ACC112 (cell line): ENCODE results near the gene DTWD2.
"Not testable (repeated sequence)": the region's sequence is repeated elsewhere in the genome, so short reads cannot be mapped to it uniquely, and the experiment has no call there.

Source experiments
- H2AFZ ChIP-seq: fragments of 200-600 bp; sonication (generic); one replicate; pipeline ENCODE4 v1.6.0; 2017; ENCODE audit warnings: antibody characterized with exemption, low read length; ENCODE audit not compliant: unreplicated experiment
- H3K27ac ChIP-seq: fragments of 200-600 bp; sonication (generic); 2 replicates; pipeline ENCODE4 v1.5.1; 2014; ENCODE audit warnings: low read depth, mild to moderate bottlenecking, antibody characterized with exemption, low read length, moderate library complexity
- H3K27me3 ChIP-seq: fragments of 200-600 bp; sonication (generic); 2 replicates; pipeline ENCODE4 v1.6.1; 2014; ENCODE audit warnings: mild to moderate bottlenecking, antibody characterized with exemption, low read length, moderate library complexity, mixed read lengths; ENCODE audit not compliant: insufficient read depth
- H3K36me3 ChIP-seq: fragments of 200-600 bp; sonication (generic); 2 replicates; pipeline ENCODE4 v1.6.1; 2016; ENCODE audit warnings: mild to moderate bottlenecking, antibody characterized with exemption, low read length, moderate library complexity, mixed read lengths; ENCODE audit not compliant: insufficient read depth
- H3K4me1 ChIP-seq: fragments of 200-600 bp; sonication (generic); one replicate; pipeline ENCODE4 v1.6.1; 2016; ENCODE audit warnings: low read length, mixed read lengths; ENCODE audit not compliant: insufficient read depth, unreplicated experiment, control insufficient read depth
- H3K4me3 ChIP-seq: fragments of 200-600 bp; sonication (generic); 2 replicates; pipeline ENCODE4 v1.5.1; 2014; ENCODE audit warnings: mild to moderate bottlenecking, low read depth, low read length
- H3K79me2 ChIP-seq: fragments of 200-600 bp; sonication (generic); one replicate; pipeline ENCODE4 v1.6.0; 2016; ENCODE audit warnings: low read length; ENCODE audit not compliant: control insufficient read depth, unreplicated experiment, insufficient read depth

DTWD2 gene

GRCh38 chr5:118952992-118953651 lies 35.2 kb downstream of the DTWD2 start:
- H3K27me3 ChIP-seq = 0 out of 2 replicates have a peak, but pooled peaks cover 5% of the 10 kb centered on the region
- no peak overlapping the region for H3K4me3 ChIP-seq
- H3K4me1 ChIP-seq = no peaks in the 10 kb centered on the region
- H2AFZ ChIP-seq = no peak overlapping the region
- H3K27ac ChIP-seq = no peak overlapping the region
- no peaks in the 10 kb centered on the region for H3K36me3 ChIP-seq
- H3K79me2 ChIP-seq = no peaks in the 10 kb centered on the region

- H3K27me3 ChIP-seq, H3K4me1 ChIP-seq, H3K36me3 ChIP-seq, H3K27ac ChIP-seq, H3K79me2 ChIP-seq, H2AFZ ChIP-seq, H3K4me3 ChIP-seq: not testable (repeated sequence)
Observed at GRCh38 chr5:118952306-118952705, 36.0 kb downstream of the DTWD2 start.

- H3K4me3 ChIP-seq, H3K79me2 ChIP-seq, H3K36me3 ChIP-seq, H2AFZ ChIP-seq, H3K27me3 ChIP-seq, H3K27ac ChIP-seq, H3K4me1 ChIP-seq: not testable (repeated sequence)
Observed at GRCh38 chr5:118950354-118950753, 38.0 kb downstream of the DTWD2 start.

- no peak overlapping the region for H3K4me3 ChIP-seq
- no peak overlapping the region for H2AFZ ChIP-seq
- H3K27ac ChIP-seq = no peak overlapping the region
- H3K36me3 ChIP-seq = no peaks in the 10 kb centered on the region
- H3K27me3 ChIP-seq = no peaks in the 10 kb centered on the region
- no peaks in the 10 kb centered on the region for H3K4me1 ChIP-seq
- no peaks in the 10 kb centered on the region for H3K79me2 ChIP-seq
Observed at GRCh38 chr5:118946138-118946800, 42.1 kb downstream of the DTWD2 start.

GRCh38 chr5:118937393-118938061 lies 50.8 kb downstream of the DTWD2 start:
- no peaks in the 10 kb centered on the region for H3K79me2 ChIP-seq
- H3K27ac ChIP-seq = no peak overlapping the region

GRCh38 chr5:118933703-118934102 lies 54.6 kb downstream of the DTWD2 start:
- H3K36me3 ChIP-seq = no peaks in the 10 kb centered on the region
- H3K79me2 ChIP-seq = no peaks in the 10 kb centered on the region
- no peaks in the 10 kb centered on the region for H3K27me3 ChIP-seq
- H2AFZ ChIP-seq = no peak overlapping the region
- H3K4me3 ChIP-seq = no peak overlapping the region
- H3K27ac ChIP-seq = no peak overlapping the region
- no peaks in the 10 kb centered on the region for H3K4me1 ChIP-seq

More at GRCh38 chr5:118937393-118938061, 50.8 kb downstream of the DTWD2 start:
- no peaks in the 10 kb centered on the region for H3K4me1 ChIP-seq
- no peak overlapping the region for H2AFZ ChIP-seq
- H3K27me3 ChIP-seq = no peaks in the 10 kb centered on the region
- H3K4me3 ChIP-seq = no peak overlapping the region
- H3K36me3 ChIP-seq = no peaks in the 10 kb centered on the region

- Histone ChIP-seq H3K4me1 (no peaks in the 10 kb centered on the region), H3K27me3 (no peaks in the 10 kb centered on the region), H3K27ac (no peak overlapping the region), H2AFZ (no peak overlapping the region), H3K4me3 (no peak overlapping the region), H3K79me2 (no peaks in the 10 kb centered on the region), H3K36me3 (no peaks in the 10 kb centered on the region)
Observed at GRCh38 chr5:118931564-118931963, 56.8 kb downstream of the DTWD2 start.

GRCh38 chr5:118924006-118924389 lies 64.3 kb downstream of the DTWD2 start:
- Histone ChIP-seq H3K4me3 (no peak overlapping the region), H3K79me2 (no peaks in the 10 kb centered on the region), H2AFZ (no peak overlapping the region), H3K27ac (no peak overlapping the region), H3K27me3 (no peaks in the 10 kb centered on the region), H3K4me1 (no peaks in the 10 kb centered on the region), H3K36me3 (no peaks in the 10 kb centered on the region)

- Histone ChIP-seq H3K4me3 (no peak overlapping the region), H3K27me3 (no peaks in the 10 kb centered on the region), H3K79me2 (no peaks in the 10 kb centered on the region), H2AFZ (no peak overlapping the region), H3K4me1 (no peaks in the 10 kb centered on the region), H3K36me3 (no peaks in the 10 kb centered on the region), H3K27ac (no peak overlapping the region)
Observed at GRCh38 chr5:118923295-118924005, 64.9 kb downstream of the DTWD2 start.

GRCh38 chr5:118921866-118922265 lies 66.5 kb downstream of the DTWD2 start:
- no peak overlapping the region for H3K4me3 ChIP-seq
- H3K36me3 ChIP-seq = no peaks in the 10 kb centered on the region
- no peaks in the 10 kb centered on the region for H3K27me3 ChIP-seq
- H2AFZ ChIP-seq = no peak overlapping the region
- H3K4me1 ChIP-seq = no peaks in the 10 kb centered on the region
- no peaks in the 10 kb centered on the region for H3K79me2 ChIP-seq
- H3K27ac ChIP-seq = no peak overlapping the region
